H1 (cell line): ENCODE results near the gene CNGA1. TPM values are rescaled to one million over a fixed set of nuclear protein-coding genes. Genes with fewer than 3 reads are reported as not detected.

Experiments used
- CTCF ChIA-PET: fragments of 300-600 bp; sonication (Branson Sonifier 250); formaldehyde crosslinking; loops from one replicate; lab custom pipeline; 2021; ENCODE audit not compliant: partially characterized antibody; lab: Charles Lee
- POLR2A ChIA-PET: fragments of 300-600 bp; sonication (Branson Sonifier 250); formaldehyde crosslinking; loops from one replicate; lab custom pipeline; 2021; ENCODE audit warnings: inconsistent platforms; ENCODE audit not compliant: partially characterized antibody; lab: Charles Lee
- DNase-seq, 2 experiments: peaks; one replicate each; pipeline versions ENCODE4 v3.0.0 to v3.0.0-alpha.2; 2010 to 2022; ENCODE audit warnings: low spot score in 2 of 2, low read depth in 1 of 2, mixed read lengths in 1 of 2
- FAIRE-seq: peaks from 2 replicates; lab custom pipeline; 2011; peaks lifted over from hg19 to GRCh38; lab: Jason Lieb, UNC
- H2AFZ ChIP-seq: 2 replicates; pipeline ENCODE4 v1.8.1; 2012; ENCODE audit warnings: low read length, inconsistent platforms
- H2AK5ac ChIP-seq: 2 replicates; pipeline ENCODE4 v1.6.1; 2013; ENCODE audit warnings: low read depth, low read length
- H2BK120ac ChIP-seq: replicated peaks from 2 replicates; pipeline ENCODE3; 2013; ENCODE audit warnings: low read depth, low read length, inconsistent platforms
- H2BK12ac ChIP-seq: 2 replicates; pipeline ENCODE4 v1.6.1; 2013; ENCODE audit warnings: low read depth, low read length
- H2BK15ac ChIP-seq: 2 replicates; pipeline ENCODE4 v1.6.1; 2013; ENCODE audit warnings: low read length
- H2BK20ac ChIP-seq: 2 replicates; pipeline ENCODE4 v1.6.1; 2013; ENCODE audit warnings: low read length
- H2BK5ac ChIP-seq: 2 replicates; pipeline ENCODE4 v1.6.1; 2013; ENCODE audit warnings: low read depth, low read length
- H3K14ac ChIP-seq: 2 replicates; pipeline ENCODE4 v1.6.1; 2013; ENCODE audit warnings: inconsistent platforms; ENCODE audit not compliant: insufficient read length
- H3K18ac ChIP-seq: 2 replicates; pipeline ENCODE4 v1.6.1; 2013; ENCODE audit warnings: low read length; ENCODE audit errors: extremely low read depth
- H3K23ac ChIP-seq: 2 replicates; pipeline ENCODE4 v1.6.1; 2013; ENCODE audit warnings: inconsistent platforms; ENCODE audit not compliant: insufficient read length
- H3K23me2 ChIP-seq: 2 replicates; pipeline ENCODE4 v1.6.1; 2013; ENCODE audit warnings: low read depth, low read length
- H3K27ac ChIP-seq: 2 replicates; pipeline ENCODE4 v1.6.1; 2011; ENCODE audit warnings: low read depth, low read length, inconsistent platforms
- H3K27me3 ChIP-seq, 4 experiments: replicated peaks in 1 of 4; 1 replicate in 1 of 4; 2 replicates in 3 of 4; pipeline versions ENCODE4 v1.6.1 to v1.8.1; 2011 to 2013; ENCODE audit warnings: low read length in 3 of 4, mild to moderate bottlenecking in 3 of 4, inconsistent platforms in 2 of 4, mixed read lengths in 2 of 4, moderate library complexity in 1 of 4; ENCODE audit not compliant: control insufficient read depth in 3 of 4, insufficient read depth in 3 of 4; ENCODE audit errors: extremely low read depth in 1 of 4
- H3K36me3 ChIP-seq, 4 experiments: 2 replicates each; pipeline versions ENCODE4 v1.6.1 to v1.8.1; 2011 to 2013; ENCODE audit warnings: mild to moderate bottlenecking in 4 of 4, low read length in 3 of 4, moderate library complexity in 2 of 4, control low read depth in 1 of 4, inconsistent platforms in 1 of 4; ENCODE audit not compliant: insufficient read depth in 4 of 4, control insufficient read depth in 2 of 4
- H3K4ac ChIP-seq: replicated peaks from 2 replicates; pipeline ENCODE3; 2013; ENCODE audit warnings: low read length, low read depth, mixed read lengths, inconsistent platforms; ENCODE audit not compliant: insufficient read length
- H3K4me1 ChIP-seq, 4 experiments: replicated peaks in 1 of 4; 1 replicate in 1 of 4; 2 replicates in 3 of 4; pipeline versions ENCODE4 v1.6.1 to v1.8.1; 2011 to 2013; ENCODE audit warnings: low read length in 3 of 4, inconsistent platforms in 2 of 4, mixed read lengths in 1 of 4; ENCODE audit not compliant: insufficient read depth in 4 of 4, control insufficient read depth in 3 of 4
- H3K4me2 ChIP-seq, 2 experiments: 2 replicates each; pipeline versions ENCODE4 v1.6.1 to v1.8.1; 2011 to 2013; ENCODE audit warnings: low read depth in 2 of 2, low read length in 2 of 2, control low read depth in 1 of 2, inconsistent platforms in 1 of 2, mild to moderate bottlenecking in 1 of 2; ENCODE audit not compliant: insufficient read depth in 1 of 2
- H3K4me3 ChIP-seq, 4 experiments: fragments of 200-600, 300-600 bp in 1 of 4; sonication (generic), shearing (Covaris generic), sonication (Bioruptor Twin) in 1 of 4; 2 replicates each; pipeline versions ENCODE4 v1.5.1 to v1.8.1; 2011 to 2016; ENCODE audit warnings: low read length in 4 of 4, low read depth in 3 of 4, control low read depth in 2 of 4, inconsistent platforms in 2 of 4, mild to moderate bottlenecking in 2 of 4, mixed read lengths in 1 of 4, moderate library complexity in 1 of 4; ENCODE audit not compliant: insufficient read depth in 2 of 4; ENCODE audit errors: extremely low read depth in 1 of 4
- H3K56ac ChIP-seq: replicated peaks from 2 replicates; pipeline ENCODE3; 2013; ENCODE audit warnings: low read depth, mild to moderate bottlenecking, mixed read lengths, low read length, inconsistent platforms; ENCODE audit not compliant: insufficient read length
- H3K79me1 ChIP-seq: 2 replicates; pipeline ENCODE4 v1.6.1; 2013; ENCODE audit warnings: low read depth, low read length, control low read depth
- H3K79me2 ChIP-seq, 2 experiments: 2 replicates each; pipeline versions ENCODE4 v1.6.1 to v1.8.1; 2012 to 2013; ENCODE audit warnings: low read length in 2 of 2, mild to moderate bottlenecking in 2 of 2, inconsistent platforms in 1 of 2; ENCODE audit not compliant: insufficient read depth in 2 of 2, control insufficient read depth in 1 of 2
- H3K9ac ChIP-seq, 4 experiments: replicated peaks in 1 of 4; 1 replicate in 1 of 4; 2 replicates in 3 of 4; pipeline versions ENCODE4 v1.6.1 to v1.8.1; 2011 to 2013; ENCODE audit warnings: low read depth in 3 of 4, low read length in 3 of 4, control low read depth in 2 of 4, mild to moderate bottlenecking in 2 of 4, moderate library complexity in 2 of 4, inconsistent platforms in 1 of 4; ENCODE audit errors: extremely low read depth in 1 of 4
- H3K9me3 ChIP-seq, 2 experiments: 2 replicates each; pipeline versions ENCODE4 v1.6.1 to v1.8.1; 2012 to 2013; ENCODE audit warnings: mild to moderate bottlenecking in 2 of 2, moderate library complexity in 2 of 2, control low read depth in 1 of 2, inconsistent platforms in 1 of 2, low read depth in 1 of 2, low read length in 1 of 2, mixed read lengths in 1 of 2; ENCODE audit not compliant: insufficient read depth in 2 of 2
- H4K20me1 ChIP-seq, 2 experiments: replicated peaks in 1 of 2; 2 replicates each; pipeline versions ENCODE3 to v1.8.1; 2011 to 2013; ENCODE audit warnings: inconsistent platforms in 2 of 2, low read length in 2 of 2, mild to moderate bottlenecking in 1 of 2; ENCODE audit not compliant: insufficient read depth in 2 of 2, control insufficient read depth in 1 of 2
- H4K5ac ChIP-seq: 2 replicates; pipeline ENCODE4 v1.6.1; 2013; ENCODE audit warnings: low read length, low read depth, mixed read lengths, inconsistent platforms; ENCODE audit not compliant: insufficient read length
- H4K8ac ChIP-seq: 2 replicates; pipeline ENCODE4 v1.8.0; 2013; ENCODE audit warnings: mild to moderate bottlenecking, moderate library complexity, low read length, inconsistent platforms; ENCODE audit not compliant: insufficient read depth; ENCODE audit errors: extremely low read depth
- H4K91ac ChIP-seq: replicated peaks from 2 replicates; pipeline ENCODE3; 2013; ENCODE audit warnings: low read length, mixed read lengths, inconsistent platforms; ENCODE audit not compliant: insufficient read length
- ATF3 ChIP-seq: IDR thresholded peaks from 2 replicates; pipeline ENCODE4 v1.6.1; 2011; ENCODE audit warnings: low read depth, mild to moderate bottlenecking, low read length; ENCODE audit not compliant: insufficient read depth
- FOSL1 ChIP-seq: IDR thresholded peaks from 2 replicates; pipeline ENCODE4 v1.6.1; 2011; ENCODE audit warnings: mild to moderate bottlenecking, low read depth, low read length, moderate library complexity; ENCODE audit not compliant: insufficient read depth
- RFX5 ChIP-seq: IDR thresholded peaks from 2 replicates; pipeline ENCODE4 v1.6.1; 2011; ENCODE audit warnings: low read depth, low read length, improper control_type of control experiment, borderline replicate concordance
- SIN3A ChIP-seq, 2 experiments: IDR thresholded peaks in 1 of 2; conservative IDR thresholded peaks in 1 of 2; 2 replicates each; pipeline ENCODE4 v1.6.1; 2011 to 2012; ENCODE audit warnings: low read length in 2 of 2, improper control_type of control experiment in 1 of 2, low read depth in 1 of 2, mild to moderate bottlenecking in 1 of 2
- SUZ12 ChIP-seq: fragments of 200-600 bp; sonication (generic); IDR thresholded peaks from 2 replicates; pipeline ENCODE4 v1.6.1; 2012; ENCODE audit warnings: mild to moderate bottlenecking, inconsistent platforms, low read length, moderate library complexity, mixed read lengths
- TAF1 ChIP-seq: IDR thresholded peaks from 2 replicates; pipeline ENCODE4 v1.6.1; 2011; ENCODE audit warnings: mild to moderate bottlenecking, low read depth, low read length
- ZNF274 ChIP-seq: IDR thresholded peaks from 2 replicates; pipeline ENCODE4 v1.7.0; 2012; ENCODE audit warnings: low read length, borderline replicate concordance; ENCODE audit errors: extremely low read depth
- WGBS, 2 experiments: shearing (Covaris generic) in 1 of 2; methylation state at CpG; one replicate each; pipeline versions ENCODE4 v1.1.6 to v1.1.7; 2013 to 2015; ENCODE audit warnings: low lambda C conversion rate in 2 of 2, mixed read lengths in 2 of 2, inconsistent platforms in 1 of 2, low coverage in 1 of 2, missing lambda C conversion rate in 1 of 2; ENCODE audit not compliant: insufficient replicate concordance in 2 of 2, insufficient coverage in 1 of 2, insufficient read length in 1 of 2; ENCODE audit errors: extremely low coverage in 1 of 2, missing lambda C conversion rate in 1 of 2; 5-methylcytosine and 5-hydroxymethylcytosine counted together
- polyA plus RNA-seq, 7 experiments: library from polyadenylated mRNA; depleted of rRNA in 3 of 7; stranded (reverse) in 5 of 7; unstranded in 2 of 7; fragments of >200 nt in 5 of 7; fragments of 200-250 nt in 2 of 7; gene quantifications; 1 replicate in 5 of 7; 2 replicates in 1 of 7; 4 replicates in 1 of 7; pipeline versions ENCODE4 v1.2.1 to v1.2.3, GENCODE V29; 2011 to 2013; ENCODE audit warnings: missing spikeins in 2 of 7, mixed read lengths in 2 of 7
- total RNA-seq: library from RNA; stranded (reverse); fragmentation: NEBNext Ultra II Directional; extraction: Animal tissue kit (Norgen Biotek cat#: 25700); gene quantifications from 2 replicates; pipeline ENCODE4 v1.2.1, GENCODE V29; 2021

CNGA1 gene
- total and polyA plus RNA-seq, 2 of the 8 experiments (the other 6 are each of a cell fraction or from before 2014, with no cell fraction given): 0.17 to 0.54 TPM

- H2BK5ac ChIP-seq: no peak overlapping the region
- H2BK15ac ChIP-seq: no peak overlapping the region
- H2BK20ac ChIP-seq: no peak overlapping the region
- no peak overlapping the region for H3K14ac ChIP-seq
- H3K4me1 ChIP-seq: no peaks in the 10 kb centered on the region
- no peak overlapping the region for H3K56ac ChIP-seq
- 92% methylated on average over 8 of the region's 8 CpGs; no CpG with 5 or more reads in 1 of the 2 experiments for WGBS, 2 experiments
- no peak overlapping the region for H2AFZ ChIP-seq
- no peak overlapping the region for H3K23ac ChIP-seq
- H4K91ac ChIP-seq: no peak overlapping the region
- H3K27me3 ChIP-seq: no peaks in the 10 kb centered on the region
- H3K9me3 ChIP-seq: no peaks in the 10 kb centered on the region
- no peaks in the 10 kb centered on the region for H3K36me3 ChIP-seq
- H3K9ac ChIP-seq: no peak overlapping the region
- H2BK120ac ChIP-seq: no peak overlapping the region
- no peak overlapping the region for H3K4me3 ChIP-seq
- CTCF ChIA-PET: interaction anchor here (0.6 to 2.8 kb wide), 7 partner anchors 9 to 60 kb away, joined by 3 to 26 read pairs (median 3); no protein-coding TSS in a partner anchor
- TF ChIP-seq RFX5 (no peak), SUZ12 (no peak), ZNF274 (no peak), TAF1 (no peak), SIN3A (conservative IDR thresholded peaks at IDR 0.05 in 1 of 2, IDR thresholded peaks at IDR 0.05 in 1 of 2; ENCODE audit: low read depth in 1 of 2, low read length in 2 of 2) (no peak), FOSL1 (no peak), ATF3 (no peak)
- no peak overlapping the region for H3K4ac ChIP-seq
- no peak overlapping the region for H4K5ac ChIP-seq
- no peak overlapping the region for H2BK12ac ChIP-seq
- no peak overlapping the region for H2AK5ac ChIP-seq
- H3K23me2 ChIP-seq: no peaks in the 10 kb centered on the region
- no peaks in the 10 kb centered on the region for H4K20me1 ChIP-seq
- H3K79me2 ChIP-seq: no peaks in the 10 kb centered on the region
- DNase-seq: no peak
- no peaks in the 10 kb centered on the region for H3K79me1 ChIP-seq
- no peak overlapping the region for H3K4me2 ChIP-seq
- FAIRE-seq: no peak
- POLR2A ChIA-PET: no interaction called here
- H3K18ac ChIP-seq: no peak overlapping the region
- H3K27ac ChIP-seq: no peak overlapping the region
- H4K8ac ChIP-seq: no peak overlapping the region
Observed at GRCh38 chr4:48049483-48049882, 33.0 kb upstream of the CNGA1 start.
